NB4 (cell line): ENCODE data around the gene CAMTA1.

Experiments used
- POLR2A ChIP-seq: IDR thresholded peaks from 2 replicates; pipeline ENCODE4 v1.6.1; 2011; ENCODE audit warnings: mild to moderate bottlenecking; ENCODE audit not compliant: insufficient read length; ENCODE audit errors: extremely low read depth
- TF ChIP-seq, protein P1 (sequence below): IDR thresholded peaks from one replicate; pipeline ENCODE4 v1.5.1; 2012; ENCODE audit warnings: low read depth, low read length

DNA sequence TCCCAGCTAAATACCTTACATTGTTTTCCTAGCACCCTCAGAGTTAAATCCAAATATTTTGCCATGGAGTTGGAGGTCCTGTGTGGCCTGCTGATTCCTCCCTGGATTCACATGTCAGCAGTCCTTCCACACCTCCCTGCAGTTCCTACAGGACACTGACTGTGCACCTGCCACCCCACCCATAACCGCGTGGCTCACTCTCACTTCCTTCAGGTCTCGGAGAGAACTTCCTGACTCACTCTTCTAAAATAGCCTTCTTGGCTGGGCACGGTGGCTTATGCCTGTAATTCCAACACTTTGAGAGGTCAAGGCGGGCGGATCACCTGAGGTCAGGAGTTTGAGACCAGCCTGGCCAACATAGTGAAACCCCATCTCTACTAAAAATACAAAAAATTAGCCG is 8.4 kb upstream of the CAMTA1 start:
- TF ChIP-seq, protein P1, sequence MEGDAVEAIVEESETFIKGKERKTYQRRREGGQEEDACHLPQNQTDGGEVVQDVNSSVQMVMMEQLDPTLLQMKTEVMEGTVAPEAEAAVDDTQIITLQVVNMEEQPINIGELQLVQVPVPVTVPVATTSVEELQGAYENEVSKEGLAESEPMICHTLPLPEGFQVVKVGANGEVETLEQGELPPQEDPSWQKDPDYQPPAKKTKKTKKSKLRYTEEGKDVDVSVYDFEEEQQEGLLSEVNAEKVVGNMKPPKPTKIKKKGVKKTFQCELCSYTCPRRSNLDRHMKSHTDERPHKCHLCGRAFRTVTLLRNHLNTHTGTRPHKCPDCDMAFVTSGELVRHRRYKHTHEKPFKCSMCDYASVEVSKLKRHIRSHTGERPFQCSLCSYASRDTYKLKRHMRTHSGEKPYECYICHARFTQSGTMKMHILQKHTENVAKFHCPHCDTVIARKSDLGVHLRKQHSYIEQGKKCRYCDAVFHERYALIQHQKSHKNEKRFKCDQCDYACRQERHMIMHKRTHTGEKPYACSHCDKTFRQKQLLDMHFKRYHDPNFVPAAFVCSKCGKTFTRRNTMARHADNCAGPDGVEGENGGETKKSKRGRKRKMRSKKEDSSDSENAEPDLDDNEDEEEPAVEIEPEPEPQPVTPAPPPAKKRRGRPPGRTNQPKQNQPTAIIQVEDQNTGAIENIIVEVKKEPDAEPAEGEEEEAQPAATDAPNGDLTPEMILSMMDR = no peak
- TF ChIP-seq POLR2A = no peak
